A204.1 (cell line): ENCODE measurements around the gene DYNAP.

Experiments
- FAIRE-seq: peaks from 2 replicates; lab custom pipeline; 2012; peaks lifted over from hg19 to GRCh38; lab: Jason Lieb, UNC

Gene DYNAP, protein sequence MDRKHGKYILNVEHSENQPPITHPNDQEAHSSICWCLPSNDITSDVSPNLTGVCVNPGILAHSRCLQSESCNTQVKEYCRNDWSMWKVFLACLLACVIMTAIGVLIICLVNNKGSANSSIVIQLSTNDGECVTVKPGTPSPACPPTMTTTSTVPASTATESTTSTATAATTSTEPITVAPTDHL

DNA sequence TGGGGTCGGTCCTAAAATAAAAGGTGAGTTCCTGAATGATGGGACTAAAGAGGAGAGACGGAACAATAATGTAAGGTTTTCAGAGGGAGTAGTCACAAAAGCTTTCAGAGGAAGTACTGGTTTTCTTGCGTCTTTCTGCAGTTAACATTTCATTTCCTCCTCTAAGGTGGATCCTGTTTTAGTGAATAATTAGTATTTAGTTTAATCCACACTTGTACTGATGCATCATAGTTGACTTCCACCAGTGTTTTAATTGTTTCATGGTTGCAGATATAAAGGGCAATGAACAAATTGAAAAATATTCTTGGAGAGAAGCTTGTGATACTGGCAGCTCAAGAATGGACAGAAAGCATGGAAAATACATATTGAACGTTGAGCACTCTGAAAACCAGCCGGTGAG is at the start of gene DYNAP:
Gene DYNAP, plus strand, starts transcription at position 301 of the 400 bp plus-strand sequence. Its CDS starts 38 bp downstream, at position 339.
- no peak for FAIRE-seq

DNA sequence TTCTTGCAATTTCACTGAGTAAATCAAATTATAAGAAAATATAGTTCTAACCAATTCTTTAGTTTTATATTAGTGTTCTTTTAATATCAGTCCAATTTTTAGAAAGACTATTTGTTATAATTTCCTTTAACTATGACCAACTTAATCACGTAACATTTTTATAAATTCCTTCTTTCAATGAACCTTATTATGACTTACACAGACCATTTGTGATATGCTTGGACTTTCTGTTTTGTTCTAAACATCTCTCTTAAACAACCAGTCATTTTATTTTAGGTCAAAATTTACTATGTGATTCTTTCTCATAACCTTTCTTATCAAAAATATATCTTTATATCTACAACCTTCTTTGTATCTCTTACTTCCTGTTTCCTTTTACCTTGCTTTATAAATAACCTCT is 39.5 kb upstream of the DYNAP start:
- no peak for FAIRE-seq

DNA sequence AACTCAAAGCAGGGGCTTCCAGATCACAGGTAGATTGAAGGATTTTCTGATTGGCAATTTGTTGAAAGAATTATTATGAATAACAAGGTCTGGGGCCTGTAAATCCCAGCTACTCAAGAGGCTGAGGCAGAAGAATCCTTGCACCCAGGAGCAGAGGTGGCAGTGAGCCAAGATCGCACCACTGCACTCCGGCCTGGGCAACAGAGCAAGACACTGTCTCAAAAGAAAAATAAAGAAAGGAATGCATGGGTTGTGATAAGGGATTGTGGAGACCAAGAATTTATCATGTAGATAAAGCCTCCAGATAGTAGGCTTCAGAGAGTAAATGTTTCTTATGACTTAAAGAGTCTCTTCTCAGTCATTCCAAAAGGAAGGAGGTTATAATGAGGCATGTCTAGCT is 35.8 kb upstream of the DYNAP start:
- no peak for FAIRE-seq

DNA sequence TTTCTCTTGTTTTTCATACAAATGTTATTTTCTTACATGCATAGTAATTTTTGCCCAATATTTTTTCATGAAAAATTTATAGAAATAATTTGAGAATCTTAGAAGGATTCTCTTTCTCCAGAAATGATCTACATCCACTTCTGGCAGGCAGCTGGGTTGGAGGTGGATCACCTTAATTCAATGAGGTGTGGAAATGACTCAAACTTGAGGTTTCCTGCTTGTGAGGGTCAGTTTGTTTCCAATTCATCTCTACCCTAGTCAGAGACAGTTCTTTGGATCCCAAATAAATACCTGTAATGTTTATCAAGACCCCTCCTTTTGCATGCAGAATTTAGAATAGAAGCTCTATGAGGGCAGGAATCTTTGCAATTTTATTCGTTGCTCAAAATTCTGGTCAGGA is 35.0 kb upstream of the DYNAP start:
- FAIRE-seq: no peak

DNA sequence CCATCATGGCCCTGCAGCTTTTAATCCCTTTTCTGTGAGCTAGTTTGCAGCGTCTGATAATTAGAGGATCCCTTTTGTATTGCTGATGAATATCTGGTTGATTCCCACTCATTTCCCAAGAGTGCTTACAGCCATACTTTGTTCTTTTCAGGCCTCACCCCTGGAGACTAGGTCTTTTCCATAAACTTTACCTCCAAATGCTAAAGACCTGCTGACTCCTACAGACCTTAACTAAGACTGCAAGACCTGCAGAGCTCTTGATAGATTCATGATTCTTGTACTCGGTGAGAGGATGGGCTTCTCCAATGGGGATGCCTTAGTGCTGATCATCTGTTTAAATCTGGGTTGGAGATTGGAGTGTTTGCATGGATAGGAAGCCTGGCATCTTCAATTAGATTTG is 33.1 kb upstream of the DYNAP start:
- FAIRE-seq: no peak

DNA sequence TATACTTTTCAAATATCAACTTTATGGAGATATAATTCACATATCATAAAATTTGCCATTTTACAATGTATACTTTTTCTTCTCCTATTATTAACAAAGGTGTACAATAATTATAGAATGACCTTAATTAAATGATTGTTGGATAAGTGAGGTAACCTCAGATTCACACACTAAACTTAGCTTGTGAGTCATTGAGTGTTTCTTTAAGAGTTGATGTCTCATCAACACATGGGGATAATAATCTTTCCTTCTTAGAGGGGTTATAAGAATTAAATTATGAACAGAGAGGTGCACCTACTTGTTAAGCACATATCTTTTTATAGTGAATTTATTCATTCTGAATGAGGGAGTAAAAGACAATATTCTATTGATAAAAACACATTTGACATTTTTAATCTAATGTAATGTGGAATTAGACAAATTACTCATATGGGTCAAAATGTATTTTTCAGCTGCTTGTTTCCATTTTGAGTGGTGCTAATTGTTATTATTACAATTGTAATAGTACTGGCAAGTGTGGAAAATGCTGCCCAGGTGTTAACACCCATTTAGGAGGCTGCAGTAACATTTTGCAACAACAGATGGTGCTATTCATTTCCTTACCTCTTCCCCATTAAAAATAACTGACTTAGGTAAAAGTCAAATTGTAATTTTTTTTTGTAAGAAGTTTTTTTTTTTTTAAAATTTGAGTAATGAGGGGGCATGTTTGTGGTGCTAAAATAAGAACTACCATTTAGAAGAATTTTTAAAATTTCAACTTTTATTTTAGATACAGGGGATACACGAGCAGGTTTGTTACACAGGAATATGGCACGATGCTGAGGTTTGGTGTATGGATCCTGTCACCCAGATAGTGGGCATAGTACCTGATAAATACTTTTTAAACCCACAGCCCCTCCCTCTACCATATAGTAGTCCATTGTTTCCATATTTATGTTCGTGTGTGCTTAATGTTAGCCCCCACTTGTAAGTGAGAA is 32.1 kb upstream of the DYNAP start:
- FAIRE-seq: peak; percentile 55

DNA sequence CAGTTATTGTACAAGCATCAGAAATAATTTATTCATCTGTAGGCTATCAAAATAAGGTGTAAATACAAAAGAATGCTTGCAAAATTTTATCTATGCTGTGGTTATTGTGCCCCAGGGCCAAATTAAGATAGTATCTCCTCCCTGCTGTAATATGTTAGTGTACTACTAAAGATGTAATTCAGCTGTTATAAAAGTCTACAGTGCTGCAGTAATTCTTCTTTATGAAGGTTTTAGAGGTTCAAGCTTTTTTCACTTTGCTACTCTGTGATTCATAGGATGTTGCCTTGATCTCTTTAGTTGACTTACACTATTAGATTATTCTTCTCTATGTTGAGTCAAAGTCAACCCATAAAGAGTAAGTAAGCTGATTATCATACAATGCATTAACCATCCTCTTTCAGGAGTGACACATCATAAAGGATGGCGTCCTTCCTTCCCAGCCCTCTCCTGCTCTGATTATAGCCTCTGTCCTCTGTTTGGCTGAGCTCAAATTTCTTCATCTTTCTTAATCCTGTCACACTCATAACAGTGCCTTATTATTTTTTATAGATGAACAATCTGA is 29.3 kb upstream of the DYNAP start:
- FAIRE-seq: no peak

DNA sequence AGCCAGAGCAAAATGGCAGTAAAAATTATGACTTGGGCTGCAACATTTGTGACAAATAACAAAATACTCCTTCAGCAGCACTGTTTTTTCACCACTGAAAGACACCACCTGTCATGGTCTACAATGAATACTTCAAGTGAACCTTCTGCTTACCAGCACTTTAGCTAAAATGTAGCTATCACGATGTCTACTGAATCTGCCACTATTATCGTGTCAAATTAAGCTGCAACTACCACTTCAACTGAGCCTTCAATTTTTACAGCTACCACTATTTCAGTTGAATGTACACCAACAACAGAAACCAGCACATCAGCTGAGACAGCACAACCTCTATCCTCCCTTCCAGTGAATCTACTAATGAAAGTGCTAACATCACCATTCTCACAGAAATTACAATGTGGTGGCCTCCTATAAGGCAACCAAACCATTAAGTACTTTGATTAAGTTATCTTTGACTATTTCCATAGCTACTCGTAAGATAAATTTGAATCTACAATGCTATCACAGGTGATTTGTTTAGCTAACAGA is 10.8 kb upstream of the DYNAP start:
- FAIRE-seq: no peak

DNA sequence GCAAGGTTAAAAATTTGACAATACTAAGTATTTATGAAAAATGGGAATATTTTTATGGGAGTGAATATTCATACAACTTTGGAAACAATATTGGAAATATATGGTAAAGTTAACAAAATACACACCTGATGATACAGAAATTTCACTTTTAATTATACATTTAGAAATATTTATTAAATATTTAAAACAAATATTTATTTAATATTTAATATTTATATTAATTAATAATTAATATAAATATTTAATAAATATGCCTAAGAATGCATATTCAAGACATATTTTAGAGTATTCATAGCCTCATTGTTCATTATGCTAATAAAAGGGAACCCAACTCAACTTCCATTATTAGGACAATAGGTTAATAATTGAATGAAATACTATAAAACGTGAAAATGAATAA is 7.0 kb upstream of the DYNAP start:
- FAIRE-seq: peak; percentile 90

DNA sequence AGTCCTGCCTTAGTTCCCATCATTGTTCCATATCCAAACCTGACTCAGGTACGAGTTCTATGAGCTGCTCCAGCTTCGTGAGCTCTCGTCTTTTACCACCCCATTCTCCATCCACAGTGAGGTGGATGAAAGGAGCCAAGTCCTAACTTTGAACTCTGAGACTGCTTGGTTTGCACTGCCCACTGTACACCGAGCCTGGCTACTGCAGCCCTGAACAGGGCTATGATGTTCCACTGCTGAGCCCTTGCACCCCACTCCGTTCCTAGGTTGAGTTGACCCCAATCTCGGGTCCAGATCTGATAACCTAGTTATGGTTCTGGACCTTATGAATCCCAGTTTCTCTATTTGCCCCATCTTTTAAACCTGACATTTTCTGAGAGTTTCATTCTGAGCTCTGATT is 5.3 kb upstream of the DYNAP start:
- FAIRE-seq: no peak

DNA sequence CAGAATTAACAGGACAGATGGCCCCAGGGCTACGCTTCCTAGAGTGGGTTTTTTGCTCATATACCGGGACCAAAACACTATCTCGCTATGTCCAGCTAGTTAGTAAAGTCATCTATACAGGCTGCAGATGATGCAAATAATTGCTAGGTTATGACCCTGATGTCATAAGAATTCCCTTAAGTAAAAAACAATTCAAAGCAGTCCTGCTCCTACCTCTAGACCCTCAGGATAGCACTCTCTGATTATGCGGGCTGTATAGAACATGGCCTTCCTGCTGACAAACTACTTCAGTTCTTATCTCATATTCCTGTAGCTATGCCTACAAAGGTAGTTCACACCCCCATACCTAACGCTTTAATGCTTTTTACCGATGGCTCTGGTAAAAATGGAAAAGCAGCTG is 13.2 kb downstream of the DYNAP start:
- no peak for FAIRE-seq

DNA sequence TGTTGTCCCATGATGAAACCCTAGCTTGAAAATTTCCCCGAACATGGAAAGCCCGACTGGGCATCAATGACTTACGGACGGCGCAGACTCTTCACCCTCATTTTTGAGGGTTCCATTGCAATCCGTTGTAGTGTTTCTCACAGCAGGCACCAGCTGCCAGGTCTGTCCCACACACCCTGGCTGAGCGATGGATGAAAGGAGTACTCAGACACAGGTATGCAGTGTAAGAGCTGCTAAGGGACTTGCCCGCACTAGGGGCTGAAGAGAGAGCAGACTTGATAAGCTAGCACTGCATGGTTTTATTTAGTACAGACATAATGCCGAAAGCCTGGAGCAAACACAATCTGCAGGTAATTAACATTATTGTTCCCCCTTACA is 15.8 kb downstream of the DYNAP start:
- FAIRE-seq: no peak

DNA sequence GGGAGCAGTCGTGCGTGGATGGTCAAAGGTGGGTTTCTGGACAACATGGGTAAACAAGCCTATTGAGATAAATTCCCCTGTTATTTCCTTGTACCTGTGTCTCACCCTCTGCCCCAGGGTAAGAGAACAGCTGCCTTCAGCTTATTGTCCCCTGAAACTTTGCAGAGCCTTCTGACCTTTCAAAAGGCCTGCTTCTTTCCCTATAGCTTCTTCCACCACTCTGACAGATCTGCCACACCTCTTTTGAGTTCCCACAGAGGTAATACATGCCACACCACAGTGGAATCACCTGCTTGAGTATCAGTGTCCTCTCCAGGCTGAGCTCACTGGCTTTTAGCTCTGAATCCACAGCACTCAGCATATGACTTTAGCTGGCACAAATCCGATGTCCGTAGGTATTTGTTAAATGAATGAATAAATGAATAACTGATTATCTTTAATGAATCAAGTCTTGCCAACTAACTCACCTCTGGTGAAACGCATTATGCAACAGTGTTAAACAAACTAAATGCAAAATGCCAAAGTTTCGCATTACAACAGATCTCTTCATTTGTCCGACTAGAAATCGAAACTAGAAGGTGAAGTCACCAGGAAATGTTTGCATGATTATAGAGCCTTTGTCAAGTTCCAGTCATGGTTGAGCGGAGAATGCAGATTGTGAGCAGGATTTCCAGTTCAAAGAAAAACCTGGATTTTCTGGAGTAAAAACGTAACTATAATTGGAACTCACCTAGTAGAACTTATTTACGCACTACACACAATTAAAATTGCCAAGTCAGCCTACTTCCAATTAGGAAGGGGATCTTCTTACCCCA is 16.4 kb downstream of the DYNAP start:
- FAIRE-seq: no peak

DNA sequence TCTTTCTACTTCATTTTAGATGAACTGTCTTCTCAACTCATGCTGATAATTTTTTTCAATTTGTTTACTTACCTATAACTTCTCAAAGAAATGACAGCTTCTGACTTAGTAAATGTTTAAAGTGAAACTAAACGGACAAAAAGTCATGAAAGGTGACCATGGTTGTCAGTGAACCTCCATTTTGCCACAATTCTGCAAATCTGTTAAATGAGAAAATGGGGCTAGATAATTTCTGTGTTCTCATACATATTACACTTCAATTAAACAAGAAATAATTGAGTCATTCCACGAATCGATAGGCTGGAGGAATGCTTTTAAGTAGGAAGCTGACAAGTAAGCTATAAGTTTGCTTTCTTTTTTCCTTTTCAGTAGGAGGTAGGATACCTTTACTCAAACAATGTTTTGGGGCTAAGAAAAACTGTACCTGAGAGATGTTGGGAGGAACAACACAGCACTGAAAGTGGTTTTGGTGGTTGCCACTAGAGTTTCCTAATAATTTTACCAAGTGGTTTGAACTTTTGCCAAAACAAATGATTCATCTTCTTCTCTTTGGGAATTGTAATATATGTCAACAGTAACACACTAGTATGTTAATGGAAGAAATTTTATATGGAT is 17.1 kb downstream of the DYNAP start:
- FAIRE-seq: no peak

DNA sequence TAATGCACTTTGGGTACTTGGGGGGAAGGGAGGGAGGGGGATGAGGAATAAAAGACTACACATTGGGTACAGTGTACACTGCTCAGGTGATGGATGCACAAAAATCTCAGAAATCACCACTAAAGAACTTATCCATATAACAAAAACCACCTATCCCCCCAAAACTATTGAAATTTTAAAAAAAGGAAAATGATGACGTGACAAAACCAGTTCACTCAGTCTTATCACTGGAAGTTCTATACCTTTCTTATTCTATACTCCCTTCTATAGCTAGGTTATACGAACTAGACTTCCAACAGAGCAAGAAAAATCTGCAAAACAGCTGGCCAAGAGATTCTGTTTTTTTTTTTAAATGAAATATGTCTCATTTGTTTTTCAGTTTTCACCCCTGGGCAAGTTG is 20.8 kb downstream of the DYNAP start:
- FAIRE-seq: no peak

DNA sequence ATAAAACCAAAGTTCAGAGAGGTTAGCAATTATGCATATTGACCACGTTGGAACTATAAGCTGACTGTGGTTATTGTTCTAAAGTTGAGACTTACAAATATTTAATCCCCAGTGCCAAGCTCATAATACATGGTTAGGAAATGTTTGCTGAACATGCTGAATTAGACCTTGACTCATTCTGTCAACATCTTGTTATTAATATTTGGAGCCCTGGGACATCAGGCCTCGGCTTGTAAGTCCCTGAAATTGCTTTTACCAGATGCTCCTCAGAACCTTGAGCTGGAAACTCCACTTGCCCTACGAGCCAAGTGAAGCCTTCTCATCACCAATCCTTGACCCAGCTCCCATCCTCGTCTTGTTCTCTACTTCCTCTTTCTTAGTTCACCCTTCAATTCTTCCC is 21.2 kb downstream of the DYNAP start:
- no peak for FAIRE-seq

DNA sequence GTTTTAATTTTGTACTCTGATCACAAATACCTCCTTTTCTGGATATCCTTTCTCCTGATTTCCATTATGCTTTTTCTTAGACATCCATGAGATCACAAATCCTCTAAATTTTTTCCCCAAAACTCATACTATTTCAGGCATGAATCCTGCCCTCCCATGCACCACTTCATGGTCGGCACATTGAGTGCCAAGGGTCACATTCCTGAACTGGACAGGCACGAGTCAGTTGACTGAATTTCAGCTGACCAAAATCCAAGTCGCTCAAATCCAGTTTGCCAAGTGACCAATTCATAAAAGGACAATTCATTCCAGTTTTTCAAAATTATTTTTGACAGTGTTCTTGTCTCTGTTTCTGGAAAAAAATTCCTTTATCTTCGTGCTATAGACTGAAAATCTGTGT is 22.1 kb downstream of the DYNAP start:
- no peak for FAIRE-seq

DNA sequence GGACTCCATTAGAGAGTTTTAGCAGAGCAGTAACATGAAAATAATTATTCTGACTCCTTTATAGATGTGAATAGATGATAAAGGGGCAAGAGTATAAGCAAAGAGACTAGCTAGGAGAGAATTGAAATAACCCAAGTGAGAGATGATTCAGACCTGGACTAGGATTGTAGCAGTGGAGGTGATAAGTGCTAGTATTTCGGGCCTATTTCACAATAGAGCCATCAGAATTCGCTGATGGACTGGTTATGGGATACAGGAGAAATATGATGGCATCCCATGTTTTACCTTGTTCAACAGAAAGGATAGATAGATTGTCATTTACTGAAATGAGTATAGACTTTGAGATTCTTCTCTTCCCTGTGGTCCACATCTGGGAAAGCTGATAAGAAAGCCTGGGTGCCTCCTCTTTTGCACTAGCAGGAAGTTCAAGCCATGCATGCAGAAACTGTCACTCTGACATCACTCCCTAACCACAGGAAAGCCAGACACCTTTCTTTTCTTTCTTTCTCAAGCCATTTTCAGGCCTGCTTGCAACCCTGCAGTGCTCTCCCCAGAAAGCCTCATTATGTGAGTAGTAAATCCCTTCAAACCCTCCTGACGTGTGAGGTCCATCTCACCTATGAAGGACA is 25.3 kb downstream of the DYNAP start:
- no peak for FAIRE-seq

DNA sequence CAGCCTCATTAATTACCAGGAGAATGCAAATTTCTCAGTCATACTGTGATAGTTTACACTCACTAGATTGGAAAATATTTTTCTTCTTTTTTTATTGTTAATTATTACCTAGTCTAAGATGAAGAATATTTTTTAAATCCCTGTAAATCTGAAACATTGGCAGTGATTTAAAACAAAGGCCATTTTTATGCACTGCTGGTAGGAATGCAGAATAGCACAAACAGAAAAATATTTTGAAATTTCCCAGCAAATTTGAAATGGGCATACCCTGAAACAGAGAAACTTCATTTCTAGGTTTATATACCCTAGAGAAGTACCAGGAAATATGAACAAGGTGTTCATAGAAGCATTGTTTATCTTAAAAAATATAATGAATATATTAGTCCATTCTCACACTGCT is 31.0 kb downstream of the DYNAP start:
- FAIRE-seq: no peak

DNA sequence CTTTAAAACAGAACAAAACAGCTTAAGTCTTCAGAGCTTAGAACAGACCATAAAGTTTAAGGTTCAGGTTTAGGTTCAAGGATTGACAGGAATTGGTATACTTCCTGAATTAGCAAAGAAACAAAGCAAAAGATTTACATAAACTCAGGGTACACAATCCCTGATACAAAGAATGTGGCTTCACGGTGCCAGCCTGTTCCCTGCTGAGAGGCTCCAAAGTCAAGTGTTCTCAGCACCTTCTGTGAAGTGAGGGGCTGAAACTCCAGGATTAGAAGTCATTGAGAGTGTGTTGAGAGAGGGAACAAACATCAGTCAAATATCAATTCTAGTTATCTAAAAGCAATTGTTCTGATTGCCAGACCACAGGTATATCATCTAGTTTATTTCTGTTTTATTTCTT is 35.7 kb downstream of the DYNAP start:
- FAIRE-seq: no peak

DNA sequence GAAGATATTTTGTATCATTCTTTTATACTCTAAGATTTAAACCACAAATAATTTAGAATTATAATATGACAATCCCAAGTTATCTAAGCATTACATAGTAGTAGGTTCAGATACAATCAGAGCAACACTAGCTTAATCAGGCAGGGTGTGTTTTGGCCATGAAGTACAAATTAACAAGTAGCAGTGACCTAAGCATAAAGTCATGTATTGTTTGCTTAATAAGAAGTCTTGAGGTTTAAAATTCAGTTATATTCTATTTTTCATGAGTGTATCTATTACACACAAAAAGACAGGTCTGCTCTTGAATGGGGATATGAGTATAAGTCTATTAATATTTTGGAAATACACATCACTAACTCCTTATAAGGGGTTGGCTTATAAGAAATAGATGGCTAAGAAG is 39.9 kb downstream of the DYNAP start:
- no peak for FAIRE-seq

DNA sequence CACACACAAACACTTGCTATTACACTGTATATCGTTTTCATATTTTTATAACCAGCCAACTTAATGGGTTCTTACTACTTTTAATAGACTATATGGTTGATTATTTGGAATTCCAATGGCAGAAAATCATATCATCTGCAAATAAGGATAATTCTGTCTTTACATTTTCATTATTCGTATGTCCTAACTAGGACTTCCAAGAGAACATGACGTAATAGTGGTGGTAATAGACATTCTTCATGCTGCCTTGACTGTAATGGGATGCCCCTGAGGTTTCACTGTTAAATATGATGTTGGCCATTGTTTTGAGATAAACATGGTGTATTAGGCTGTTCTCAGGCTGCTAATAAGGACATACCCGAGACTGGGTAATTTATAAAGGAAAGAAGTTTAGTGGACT is 45.2 kb downstream of the DYNAP start:
- FAIRE-seq: no peak
